HL-60 (cell line): Measurements from ENCODE around the gene TSPAN15.

Experiments used
- CTCF ChIP-seq: IDR thresholded peaks from one replicate; pipeline ENCODE4 v1.5.1; 2011; ENCODE audit warnings: low read length, control low read depth, inconsistent platforms; ENCODE audit not compliant: insufficient read depth
- GABPA ChIP-seq: IDR thresholded peaks from 2 replicates; pipeline ENCODE4 v1.6.1; 2012; ENCODE audit warnings: low read depth
- POLR2AphosphoS5 ChIP-seq: IDR thresholded peaks from 2 replicates; pipeline ENCODE4 v1.6.1; 2012; ENCODE audit warnings: low read depth
- REST ChIP-seq: IDR thresholded peaks from 2 replicates; pipeline ENCODE4 v1.6.1; 2012; ENCODE audit warnings: low read depth; ENCODE audit not compliant: insufficient replicate concordance
- SPI1 ChIP-seq: IDR thresholded peaks from 2 replicates; pipeline ENCODE4 v1.6.1; 2012; ENCODE audit warnings: low read depth, mild to moderate bottlenecking, borderline replicate concordance

GRCh38 chr10:69460576-69461242 lies 9.4 kb downstream of the TSPAN15 start:
- no peak for TF ChIP-seq CTCF
- TF ChIP-seq POLR2AphosphoS5 = no peak
- no peak for TF ChIP-seq GABPA
- no peak for TF ChIP-seq REST
- TF ChIP-seq SPI1 = no peak
